ENCODE results near the gene BZW1.

DNA sequence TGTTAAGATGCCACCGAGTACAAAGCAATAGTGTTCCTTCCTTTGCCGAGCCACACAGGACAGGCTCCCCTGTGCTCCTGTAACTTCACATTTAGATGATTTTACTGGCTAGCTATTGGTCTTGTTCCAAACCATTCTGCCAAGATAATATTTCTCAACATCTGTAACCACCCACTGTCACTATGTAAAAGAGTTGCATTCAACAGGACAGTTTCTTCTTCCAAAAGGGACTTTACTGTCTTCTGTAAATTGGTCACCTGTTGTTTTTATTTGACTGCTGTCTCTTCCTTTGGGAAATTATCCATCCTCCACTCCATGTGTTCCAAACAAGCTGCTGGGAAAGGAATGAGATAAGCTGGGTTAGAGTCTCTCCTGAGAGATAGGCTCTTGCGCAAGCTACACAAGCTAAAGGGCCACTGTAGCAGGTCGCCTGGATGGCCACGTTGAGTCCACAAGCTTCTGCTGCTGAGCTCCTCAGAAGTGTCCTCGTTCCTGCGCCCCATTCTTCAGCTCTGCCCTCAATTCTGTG is 14.4 kb upstream of the BZW1 start:
- TF ChIP-seq, protein P1, sequence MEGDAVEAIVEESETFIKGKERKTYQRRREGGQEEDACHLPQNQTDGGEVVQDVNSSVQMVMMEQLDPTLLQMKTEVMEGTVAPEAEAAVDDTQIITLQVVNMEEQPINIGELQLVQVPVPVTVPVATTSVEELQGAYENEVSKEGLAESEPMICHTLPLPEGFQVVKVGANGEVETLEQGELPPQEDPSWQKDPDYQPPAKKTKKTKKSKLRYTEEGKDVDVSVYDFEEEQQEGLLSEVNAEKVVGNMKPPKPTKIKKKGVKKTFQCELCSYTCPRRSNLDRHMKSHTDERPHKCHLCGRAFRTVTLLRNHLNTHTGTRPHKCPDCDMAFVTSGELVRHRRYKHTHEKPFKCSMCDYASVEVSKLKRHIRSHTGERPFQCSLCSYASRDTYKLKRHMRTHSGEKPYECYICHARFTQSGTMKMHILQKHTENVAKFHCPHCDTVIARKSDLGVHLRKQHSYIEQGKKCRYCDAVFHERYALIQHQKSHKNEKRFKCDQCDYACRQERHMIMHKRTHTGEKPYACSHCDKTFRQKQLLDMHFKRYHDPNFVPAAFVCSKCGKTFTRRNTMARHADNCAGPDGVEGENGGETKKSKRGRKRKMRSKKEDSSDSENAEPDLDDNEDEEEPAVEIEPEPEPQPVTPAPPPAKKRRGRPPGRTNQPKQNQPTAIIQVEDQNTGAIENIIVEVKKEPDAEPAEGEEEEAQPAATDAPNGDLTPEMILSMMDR (IDR thresholded peaks at IDR 0.05) = no peak
- no peak for TF ChIP-seq POLR2AphosphoS5 (IDR thresholded peaks at IDR 0.05)
- no peak for TF ChIP-seq POLR2A (IDR thresholded peaks at IDR 0.05)
